H1 (cell line): Measurements from ENCODE around the gene ANAPC2. TPM values are rescaled to one million over a fixed set of nuclear protein-coding genes. Genes with fewer than 3 reads are reported as not detected.

Experiments
- CTCF ChIA-PET: fragments of 300-600 bp; sonication (Branson Sonifier 250); formaldehyde crosslinking; loops from one replicate; lab custom pipeline; 2021; ENCODE audit not compliant: partially characterized antibody; lab: Charles Lee
- POLR2A ChIA-PET: fragments of 300-600 bp; sonication (Branson Sonifier 250); formaldehyde crosslinking; loops from one replicate; lab custom pipeline; 2021; ENCODE audit warnings: inconsistent platforms; ENCODE audit not compliant: partially characterized antibody; lab: Charles Lee
- DNase-seq, 2 experiments: peaks; one replicate each; pipeline versions ENCODE4 v3.0.0 to v3.0.0-alpha.2; 2010 to 2022; ENCODE audit warnings: low spot score in 2 of 2, low read depth in 1 of 2, mixed read lengths in 1 of 2
- FAIRE-seq: peaks from 2 replicates; lab custom pipeline; 2011; peaks lifted over from hg19 to GRCh38; lab: Jason Lieb, UNC
- H2AFZ ChIP-seq: 2 replicates; pipeline ENCODE4 v1.8.1; 2012; ENCODE audit warnings: low read length, inconsistent platforms
- H2AK5ac ChIP-seq: 2 replicates; pipeline ENCODE4 v1.6.1; 2013; ENCODE audit warnings: low read depth, low read length
- H2BK120ac ChIP-seq: replicated peaks from 2 replicates; pipeline ENCODE3; 2013; ENCODE audit warnings: low read depth, low read length, inconsistent platforms
- H2BK12ac ChIP-seq: 2 replicates; pipeline ENCODE4 v1.6.1; 2013; ENCODE audit warnings: low read depth, low read length
- H2BK15ac ChIP-seq: 2 replicates; pipeline ENCODE4 v1.6.1; 2013; ENCODE audit warnings: low read length
- H2BK20ac ChIP-seq: 2 replicates; pipeline ENCODE4 v1.6.1; 2013; ENCODE audit warnings: low read length
- H2BK5ac ChIP-seq: 2 replicates; pipeline ENCODE4 v1.6.1; 2013; ENCODE audit warnings: low read depth, low read length
- H3K14ac ChIP-seq: 2 replicates; pipeline ENCODE4 v1.6.1; 2013; ENCODE audit warnings: inconsistent platforms; ENCODE audit not compliant: insufficient read length
- H3K18ac ChIP-seq: 2 replicates; pipeline ENCODE4 v1.6.1; 2013; ENCODE audit warnings: low read length; ENCODE audit errors: extremely low read depth
- H3K23ac ChIP-seq: 2 replicates; pipeline ENCODE4 v1.6.1; 2013; ENCODE audit warnings: inconsistent platforms; ENCODE audit not compliant: insufficient read length
- H3K23me2 ChIP-seq: 2 replicates; pipeline ENCODE4 v1.6.1; 2013; ENCODE audit warnings: low read depth, low read length
- H3K27ac ChIP-seq: 2 replicates; pipeline ENCODE4 v1.6.1; 2011; ENCODE audit warnings: low read depth, low read length, inconsistent platforms
- H3K27me3 ChIP-seq, 4 experiments: replicated peaks in 1 of 4; 1 replicate in 1 of 4; 2 replicates in 3 of 4; pipeline versions ENCODE4 v1.6.1 to v1.8.1; 2011 to 2013; ENCODE audit warnings: low read length in 3 of 4, mild to moderate bottlenecking in 3 of 4, inconsistent platforms in 2 of 4, mixed read lengths in 2 of 4, moderate library complexity in 1 of 4; ENCODE audit not compliant: control insufficient read depth in 3 of 4, insufficient read depth in 3 of 4; ENCODE audit errors: extremely low read depth in 1 of 4
- H3K36me3 ChIP-seq, 4 experiments: 2 replicates each; pipeline versions ENCODE4 v1.6.1 to v1.8.1; 2011 to 2013; ENCODE audit warnings: mild to moderate bottlenecking in 4 of 4, low read length in 3 of 4, moderate library complexity in 2 of 4, control low read depth in 1 of 4, inconsistent platforms in 1 of 4; ENCODE audit not compliant: insufficient read depth in 4 of 4, control insufficient read depth in 2 of 4
- H3K4ac ChIP-seq: replicated peaks from 2 replicates; pipeline ENCODE3; 2013; ENCODE audit warnings: low read length, low read depth, mixed read lengths, inconsistent platforms; ENCODE audit not compliant: insufficient read length
- H3K4me1 ChIP-seq, 4 experiments: replicated peaks in 1 of 4; 1 replicate in 1 of 4; 2 replicates in 3 of 4; pipeline versions ENCODE4 v1.6.1 to v1.8.1; 2011 to 2013; ENCODE audit warnings: low read length in 3 of 4, inconsistent platforms in 2 of 4, mixed read lengths in 1 of 4; ENCODE audit not compliant: insufficient read depth in 4 of 4, control insufficient read depth in 3 of 4
- H3K4me2 ChIP-seq, 2 experiments: 2 replicates each; pipeline versions ENCODE4 v1.6.1 to v1.8.1; 2011 to 2013; ENCODE audit warnings: low read depth in 2 of 2, low read length in 2 of 2, control low read depth in 1 of 2, inconsistent platforms in 1 of 2, mild to moderate bottlenecking in 1 of 2; ENCODE audit not compliant: insufficient read depth in 1 of 2
- H3K4me3 ChIP-seq, 4 experiments: fragments of 200-600, 300-600 bp in 1 of 4; sonication (generic), shearing (Covaris generic), sonication (Bioruptor Twin) in 1 of 4; 2 replicates each; pipeline versions ENCODE4 v1.5.1 to v1.8.1; 2011 to 2016; ENCODE audit warnings: low read length in 4 of 4, low read depth in 3 of 4, control low read depth in 2 of 4, inconsistent platforms in 2 of 4, mild to moderate bottlenecking in 2 of 4, mixed read lengths in 1 of 4, moderate library complexity in 1 of 4; ENCODE audit not compliant: insufficient read depth in 2 of 4; ENCODE audit errors: extremely low read depth in 1 of 4
- H3K56ac ChIP-seq: replicated peaks from 2 replicates; pipeline ENCODE3; 2013; ENCODE audit warnings: low read depth, mild to moderate bottlenecking, mixed read lengths, low read length, inconsistent platforms; ENCODE audit not compliant: insufficient read length
- H3K79me1 ChIP-seq: 2 replicates; pipeline ENCODE4 v1.6.1; 2013; ENCODE audit warnings: low read depth, low read length, control low read depth
- H3K79me2 ChIP-seq, 2 experiments: 2 replicates each; pipeline versions ENCODE4 v1.6.1 to v1.8.1; 2012 to 2013; ENCODE audit warnings: low read length in 2 of 2, mild to moderate bottlenecking in 2 of 2, inconsistent platforms in 1 of 2; ENCODE audit not compliant: insufficient read depth in 2 of 2, control insufficient read depth in 1 of 2
- H3K9ac ChIP-seq, 4 experiments: replicated peaks in 1 of 4; 1 replicate in 1 of 4; 2 replicates in 3 of 4; pipeline versions ENCODE4 v1.6.1 to v1.8.1; 2011 to 2013; ENCODE audit warnings: low read depth in 3 of 4, low read length in 3 of 4, control low read depth in 2 of 4, mild to moderate bottlenecking in 2 of 4, moderate library complexity in 2 of 4, inconsistent platforms in 1 of 4; ENCODE audit errors: extremely low read depth in 1 of 4
- H3K9me3 ChIP-seq, 2 experiments: 2 replicates each; pipeline versions ENCODE4 v1.6.1 to v1.8.1; 2012 to 2013; ENCODE audit warnings: mild to moderate bottlenecking in 2 of 2, moderate library complexity in 2 of 2, control low read depth in 1 of 2, inconsistent platforms in 1 of 2, low read depth in 1 of 2, low read length in 1 of 2, mixed read lengths in 1 of 2; ENCODE audit not compliant: insufficient read depth in 2 of 2
- H4K20me1 ChIP-seq, 2 experiments: replicated peaks in 1 of 2; 2 replicates each; pipeline versions ENCODE3 to v1.8.1; 2011 to 2013; ENCODE audit warnings: inconsistent platforms in 2 of 2, low read length in 2 of 2, mild to moderate bottlenecking in 1 of 2; ENCODE audit not compliant: insufficient read depth in 2 of 2, control insufficient read depth in 1 of 2
- H4K5ac ChIP-seq: 2 replicates; pipeline ENCODE4 v1.6.1; 2013; ENCODE audit warnings: low read length, low read depth, mixed read lengths, inconsistent platforms; ENCODE audit not compliant: insufficient read length
- H4K8ac ChIP-seq: 2 replicates; pipeline ENCODE4 v1.8.0; 2013; ENCODE audit warnings: mild to moderate bottlenecking, moderate library complexity, low read length, inconsistent platforms; ENCODE audit not compliant: insufficient read depth; ENCODE audit errors: extremely low read depth
- H4K91ac ChIP-seq: replicated peaks from 2 replicates; pipeline ENCODE3; 2013; ENCODE audit warnings: low read length, mixed read lengths, inconsistent platforms; ENCODE audit not compliant: insufficient read length
- EP300 ChIP-seq, 2 experiments: IDR thresholded peaks; 1 replicate in 1 of 2; 2 replicates in 1 of 2; pipeline ENCODE4 v1.6.1; 2011 to 2012; ENCODE audit warnings: low read depth in 2 of 2, low read length in 2 of 2, mild to moderate bottlenecking in 2 of 2, borderline replicate concordance in 1 of 2, inconsistent platforms in 1 of 2, moderate library complexity in 1 of 2
- HDAC6 ChIP-seq: IDR thresholded peaks from one replicate; pipeline ENCODE4 v1.7.1; 2012; ENCODE audit warnings: low read depth, mild to moderate bottlenecking, inconsistent platforms, low read length, moderate library complexity
- KDM1A ChIP-seq: fragments of 200-600, 300-600 bp; sonication (generic); IDR thresholded peaks from 2 replicates; pipeline ENCODE4 v1.7.1; 2016; ENCODE audit warnings: mild to moderate bottlenecking, low read length, borderline replicate concordance
- NANOG ChIP-seq: IDR thresholded peaks from 2 replicates; pipeline ENCODE4 v1.6.1; 2011; ENCODE audit warnings: low read length, low read depth, mild to moderate bottlenecking, inconsistent platforms; ENCODE audit not compliant: insufficient read depth, poor library complexity, severe bottlenecking
- PHF8 ChIP-seq: fragments of 200-600 bp; sonication (generic); conservative IDR thresholded peaks from 2 replicates; pipeline ENCODE4 v1.7.1; 2012; ENCODE audit warnings: low read depth, mild to moderate bottlenecking, inconsistent platforms, low read length, moderate library complexity
- SIX5 ChIP-seq: IDR thresholded peaks from 2 replicates; pipeline ENCODE4 v1.6.1; 2011; ENCODE audit warnings: mild to moderate bottlenecking, low read depth, low read length
- WGBS, 2 experiments: shearing (Covaris generic) in 1 of 2; methylation state at CpG; one replicate each; pipeline versions ENCODE4 v1.1.6 to v1.1.7; 2013 to 2015; ENCODE audit warnings: low lambda C conversion rate in 2 of 2, mixed read lengths in 2 of 2, inconsistent platforms in 1 of 2, low coverage in 1 of 2, missing lambda C conversion rate in 1 of 2; ENCODE audit not compliant: insufficient replicate concordance in 2 of 2, insufficient coverage in 1 of 2, insufficient read length in 1 of 2; ENCODE audit errors: extremely low coverage in 1 of 2, missing lambda C conversion rate in 1 of 2; 5-methylcytosine and 5-hydroxymethylcytosine counted together
- polyA plus RNA-seq, 7 experiments: library from polyadenylated mRNA; depleted of rRNA in 3 of 7; stranded (reverse) in 5 of 7; unstranded in 2 of 7; fragments of >200 nt in 5 of 7; fragments of 200-250 nt in 2 of 7; gene quantifications; 1 replicate in 5 of 7; 2 replicates in 1 of 7; 4 replicates in 1 of 7; pipeline versions ENCODE4 v1.2.1 to v1.2.3, GENCODE V29; 2011 to 2013; ENCODE audit warnings: missing spikeins in 2 of 7, mixed read lengths in 2 of 7
- total RNA-seq: library from RNA; stranded (reverse); fragmentation: NEBNext Ultra II Directional; extraction: Animal tissue kit (Norgen Biotek cat#: 25700); gene quantifications from 2 replicates; pipeline ENCODE4 v1.2.1, GENCODE V29; 2021

Gene ANAPC2
- total and polyA plus RNA-seq, 2 of the 8 experiments (the other 6 are each of a cell fraction or from before 2014, with no cell fraction given), result 30.2 to 37.7 TPM

GRCh38 chr9:137149363-137149762, 39.0 kb downstream of the ANAPC2 start:
- TF ChIP-seq EP300 (IDR thresholded peaks at IDR 0.05; ENCODE audit: borderline replicate concordance in 1 of 2, low read depth in 2 of 2, low read length in 2 of 2) (no peak), PHF8 (no peak), KDM1A (no peak), HDAC6 (no peak), NANOG (no peak), SIX5 (no peak)
- Histone ChIP-seq H3K79me1 (no peaks in the 10 kb centered on the region), H2AFZ (no peak overlapping the region), H3K18ac (no peak overlapping the region), H3K4me3 (no peak overlapping the region), H4K91ac (no peak overlapping the region), H3K27me3 (peaks cover 0 to 2% (median 0%) of the 10 kb centered on the region in 4 experiments; a peak in 3 of 7 replicates), H3K23me2 (peaks cover 2% of the 10 kb centered on the region; the same call in 1 of the 2 replicates), H2BK15ac (no peak overlapping the region), H3K56ac (no peak overlapping the region), H4K8ac (no peak overlapping the region), H2BK5ac (no peak overlapping the region), H3K79me2 (no peaks in the 10 kb centered on the region; a peak in 1 of 4 replicates), H2AK5ac (no peak overlapping the region), H3K4me1 (peaks cover 0 to 9% (median 0%) of the 10 kb centered on the region in 4 experiments; a peak in 1 of 7 replicates), H3K9me3 (peaks cover 0 to 7% of the 10 kb centered on the region in 2 experiments; a peak in 3 of 4 replicates), H4K5ac (no peak overlapping the region), H3K27ac (no peak overlapping the region), H2BK120ac (no peak overlapping the region), H3K9ac (no peak overlapping the region), H3K4me2 (no peak overlapping the region; a peak in 1 of 4 replicates), H4K20me1 (peaks cover 3 to 17% of the 10 kb centered on the region in 2 experiments), H2BK20ac (no peak overlapping the region), H3K36me3 (no peaks in the 10 kb centered on the region; a peak in 1 of 8 replicates), H3K14ac (no peak overlapping the region), H3K23ac (no peak overlapping the region), H2BK12ac (no peak overlapping the region), H3K4ac (no peak overlapping the region)
- FAIRE-seq (no peak), DNase-seq (no peak)
- ChIA-PET CTCF (interaction anchor here (0.6 to 3.6 kb wide), 14 partner anchors 10 to 171 kb away, joined by 3 to 24 read pairs (median 4); partner anchors contain the start of genes GRIN1, LRRC26 and PAXX), POLR2A (interaction anchor here (0.8 to 1.7 kb wide), 6 partner anchors 16 to 93 kb away, joined by 3 to 4 read pairs (median 4); partner anchors contain the start of genes ANAPC2 and SSNA1)
- 91% methylated on average over 5 of the region's 5 CpGs; no CpG with 5 or more reads in 1 of the 2 experiments for WGBS, 2 experiments
